Measurements from ENCODE around the gene TXNRD2. TPM values are rescaled to one million over a fixed set of nuclear protein-coding genes. Genes with fewer than 3 reads are reported as not detected.

Gene TXNRD2
- total and polyA plus RNA-seq, 2 of the 4 experiments (the other 2 are of a cell fraction): 15.6 to 25.7 TPM

DNA sequence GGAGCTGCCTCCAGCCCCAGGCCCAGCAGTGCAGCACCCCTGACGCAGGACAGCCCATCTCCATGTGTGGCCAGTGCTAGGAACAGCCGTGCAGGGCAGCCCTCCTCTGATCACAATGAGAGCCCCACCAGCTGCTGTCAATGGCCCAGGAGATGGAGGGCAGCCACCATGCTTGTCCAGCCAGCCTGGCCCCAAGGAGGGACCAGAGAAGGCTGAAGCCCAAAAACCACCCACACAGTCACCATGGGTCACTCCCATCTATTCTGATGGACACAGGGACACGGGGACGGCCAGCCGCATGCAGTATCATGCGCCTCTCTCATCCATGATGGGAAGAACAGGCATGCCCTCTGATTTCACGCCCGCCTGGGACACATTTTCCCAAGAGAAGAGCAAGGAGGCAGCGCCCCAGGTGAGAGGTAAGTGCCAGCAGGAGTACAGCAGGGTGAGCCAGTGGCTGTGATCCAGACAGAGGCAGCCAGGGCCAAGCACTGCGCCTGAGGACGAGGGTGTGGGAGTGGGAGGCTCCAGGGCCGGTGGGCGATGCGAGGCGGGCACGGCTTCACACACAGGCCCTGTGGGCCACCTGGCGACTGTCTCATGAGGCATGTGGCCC is 53.4 kb downstream of the TXNRD2 start:
- no TSS peak for BruUV-seq (replicated peaks)
- Histone ChIP-seq H3K9me1 (ENCODE audit: insufficient read depth, low read length) (peaks cover 40% of the 10 kb centered on the region), H3K56ac (ENCODE audit: extremely low read depth, insufficient read depth, low read length) (no peak overlapping the region), H4K8ac (ENCODE audit: low read depth in 2 of 2, low read length in 2 of 2) (peak overlapping the region; percentile 60 to 92; a peak in 2 of 4 replicates), H3K36me3 (ENCODE audit: control insufficient read depth, insufficient read depth, low read length) (0 out of 2 replicates have a peak, but pooled peaks cover 1% of the 10 kb centered on the region), H3K4me3 (ENCODE audit: insufficient read depth, low read depth, low read length) (no peak overlapping the region), H2BK15ac (ENCODE audit: low read depth, low read length) (peak overlapping the region; percentile 96; the same call in 1 of the 3 replicates), H3K23ac (ENCODE audit: low read depth, low read length) (no peak overlapping the region), H3K4me1 (ENCODE audit: control insufficient read depth, insufficient read depth, low read length) (peaks cover 42% of the 10 kb centered on the region), H2AFZ (replicated peaks; ENCODE audit: low read length, poor library complexity) (no peak overlapping the region), H2AK9ac (replicated peaks; ENCODE audit: low read depth, low read length, poor library complexity) (peak overlapping the region; percentile 67), H3K4ac (ENCODE audit: low read depth, low read length) (peak overlapping the region; percentile 83), H3K9me3 (ENCODE audit: control insufficient read depth, insufficient read depth, low read length) (no peaks in the 10 kb centered on the region), H4K20me1 (ENCODE audit: insufficient read depth, low read length) (no peaks in the 10 kb centered on the region; the same call in 1 of the 2 replicates), H3K27me3 (ENCODE audit: control insufficient read depth, insufficient read depth, low read length) (no peaks in the 10 kb centered on the region), H2AK5ac (ENCODE audit: low read depth, low read length) (peak overlapping the region; percentile 100), H2BK5ac (ENCODE audit: low read depth, low read length, poor library complexity, severe bottlenecking) (peak overlapping the region; percentile 25), H2BK20ac (ENCODE audit: low read depth, low read length) (peak overlapping the region; percentile 40), H3K14ac (replicated peaks; ENCODE audit: low read depth, low read length) (0 out of 2 replicates have a peak overlapping the region, but pooled peaks have one; percentile 72), H3K9ac (ENCODE audit: low read depth, low read length) (no peak overlapping the region), H4K5ac (ENCODE audit: low read depth, low read length) (no peak overlapping the region), H4K91ac (ENCODE audit: insufficient read depth, low read depth, low read length) (peak overlapping the region; percentile 99), H3K79me1 (ENCODE audit: low read depth in 1 of 2, low read length in 2 of 2) (peaks cover 0 to 53% of the 10 kb centered on the region in 2 experiments; a peak in 3 of 4 replicates), H3K4me2 (ENCODE audit: low read depth, low read length) (no peak overlapping the region), H3K27ac (ENCODE audit: insufficient read depth, low read length) (no peak overlapping the region; the same call in 1 of the 2 replicates), H2BK120ac (ENCODE audit: low read depth, low read length) (peak overlapping the region; percentile 97), H3K18ac (ENCODE audit: low read depth, low read length) (no peak overlapping the region)
- 98% methylated on average over 15 of the region's 17 CpGs; no CpG with 5 or more reads in 1 of the 2 experiments for WGBS, 2 experiments (ENCODE audit: extremely low coverage in 2 of 2, insufficient read length in 1 of 2)
- DNase-seq (no peak), ATAC-seq (ENCODE audit: low read depth) (no peak)
- no peak for TF ChIP-seq RCOR1 (IDR thresholded peaks at IDR 0.05; ENCODE audit: insufficient replicate concordance, low read length)
- no peak for TF ChIP-seq RFX5 (IDR thresholded peaks at IDR 0.05; ENCODE audit: low read depth, low read length)
- no peak for TF ChIP-seq FOS (IDR thresholded peaks at IDR 0.05; ENCODE audit: low read depth, low read length)
- TF ChIP-seq MXI1 (IDR thresholded peaks at IDR 0.05; ENCODE audit: borderline replicate concordance, low read depth, low read length): no peak
- no peak for TF ChIP-seq MAFK (IDR thresholded peaks at IDR 0.05; ENCODE audit: low read depth, low read length)
- TF ChIP-seq CHD1 (IDR thresholded peaks at IDR 0.05; ENCODE audit: low read depth, low read length): no peak
- TF ChIP-seq BHLHE40 (IDR thresholded peaks at IDR 0.05; ENCODE audit: low read depth, low read length): no peak
- TF ChIP-seq RAD21 (IDR thresholded peaks at IDR 0.05; ENCODE audit: low read length): no peak
- TF ChIP-seq MAZ (IDR thresholded peaks at IDR 0.05; ENCODE audit: borderline replicate concordance, low read depth, low read length): no peak
- TF ChIP-seq, protein P1, sequence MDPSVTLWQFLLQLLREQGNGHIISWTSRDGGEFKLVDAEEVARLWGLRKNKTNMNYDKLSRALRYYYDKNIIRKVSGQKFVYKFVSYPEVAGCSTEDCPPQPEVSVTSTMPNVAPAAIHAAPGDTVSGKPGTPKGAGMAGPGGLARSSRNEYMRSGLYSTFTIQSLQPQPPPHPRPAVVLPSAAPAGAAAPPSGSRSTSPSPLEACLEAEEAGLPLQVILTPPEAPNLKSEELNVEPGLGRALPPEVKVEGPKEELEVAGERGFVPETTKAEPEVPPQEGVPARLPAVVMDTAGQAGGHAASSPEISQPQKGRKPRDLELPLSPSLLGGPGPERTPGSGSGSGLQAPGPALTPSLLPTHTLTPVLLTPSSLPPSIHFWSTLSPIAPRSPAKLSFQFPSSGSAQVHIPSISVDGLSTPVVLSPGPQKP (IDR thresholded peaks at IDR 0.05; ENCODE audit: borderline replicate concordance, low read depth, low read length): no peak
- no peak for TF ChIP-seq CEBPB (IDR thresholded peaks at IDR 0.05; ENCODE audit: low read depth, low read length)
- intact Hi-C loops (cut with micrococcal nuclease) (no loop called here), dilution Hi-C loops (cut with HindIII; ENCODE audit: low sequenced_read_pairs, unreplicated experiment) (no loop called here), in situ Hi-C loops (cut with MboI; ENCODE audit: low sequenced_read_pairs) (no loop called here)
- POLR2A ChIA-PET (ENCODE audit: unreplicated experiment): interaction anchor here (0.6 to 0.7 kb wide), 2 partner anchors 957 to 983 kb away, joined by 3 read pairs; no protein-coding TSS in a partner anchor
- CTCF ChIA-PET: no interaction called here

Measured in IMR-90 (cell line).